K562 (cell line): Measurements from ENCODE around the gene RARG. TPM values are rescaled to one million over a fixed set of nuclear protein-coding genes. Genes with fewer than 3 reads are reported as not detected.

Experiments used
- ATAC-seq: fragments of 200-7000 bp; cut with Tn5 transposase; 3 replicates; pipeline ENCODE4 v1.9.1; 2020; ENCODE audit warnings: moderate library complexity
- BruUV-seq: library from RNA; stranded (reverse); fragments of 400-500 nt; replicated peaks from 2 replicates; lab custom pipeline; 2021; lab: Mats Ljungman, UMichigan
- CTCF ChIA-PET: fragments of 300-600 bp; formaldehyde crosslinking; extraction: SDS; loops from one replicate; lab custom pipeline; 2021; ENCODE audit warnings: low intra/inter-chr PET ratio; lab: Yijun Ruan, JAX
- POLR2A ChIA-PET: fragments of 300-600, 350-650 bp; sonication (Branson Sonifier 250); formaldehyde crosslinking; extraction: SDS; loops from one replicate; lab custom pipeline; 2021; ENCODE audit warnings: antibody characterized with exemption, inconsistent platforms; lab: Yijun Ruan, JAX
- DNase-seq, 4 experiments: peaks; one replicate each; pipeline versions ENCODE4 v3.0.0 to v3.0.0-alpha.2; 2011 to 2018; ENCODE audit warnings: low spot score in 3 of 4, mixed read lengths in 3 of 4; ENCODE audit errors: extremely low read depth in 1 of 4
- FAIRE-seq: peaks from 2 replicates; lab custom pipeline; 2011; peaks lifted over from hg19 to GRCh38; lab: Jason Lieb, UNC
- H2AFZ ChIP-seq: 2 replicates; pipeline ENCODE4 v1.6.0; 2011; ENCODE audit warnings: low read depth, low read length, control low read depth, inconsistent platforms
- H3K27ac ChIP-seq: fragments of 200-600 bp; 3 replicates; pipeline ENCODE4 v1.8.0; 2011; ENCODE audit warnings: low read depth, mild to moderate bottlenecking, control low read depth, inconsistent platforms, low read length, moderate library complexity, mixed read lengths; ENCODE audit errors: extremely low read depth
- H3K27me3 ChIP-seq, 2 experiments: fragments of 300-600 bp in 1 of 2; 2 replicates in 1 of 2; 3 replicates in 1 of 2; pipeline versions ENCODE4 v1.6.0 to v1.8.0; 2011; ENCODE audit warnings: inconsistent platforms in 2 of 2, low read length in 2 of 2, mild to moderate bottlenecking in 1 of 2, mixed read lengths in 1 of 2, moderate library complexity in 1 of 2; ENCODE audit not compliant: control insufficient read depth in 2 of 2, insufficient read depth in 2 of 2
- H3K36me3 ChIP-seq: fragments of 300-600 bp; 3 replicates; pipeline ENCODE4 v1.8.0; 2011; ENCODE audit warnings: mild to moderate bottlenecking, low read length, inconsistent platforms; ENCODE audit not compliant: control insufficient read depth, insufficient read depth
- H3K4me1 ChIP-seq, 2 experiments: fragments of 200-600 bp in 1 of 2; replicated peaks in 1 of 2; 2 replicates in 1 of 2; 3 replicates in 1 of 2; pipeline versions ENCODE4 v1.5.1 to v1.8.0; 2011; ENCODE audit warnings: inconsistent platforms in 2 of 2, low read length in 2 of 2, mild to moderate bottlenecking in 1 of 2, mixed read lengths in 1 of 2, moderate library complexity in 1 of 2; ENCODE audit not compliant: control insufficient read depth in 2 of 2, insufficient read depth in 2 of 2
- H3K4me2 ChIP-seq: 2 replicates; pipeline ENCODE4 v1.6.1; 2011; ENCODE audit warnings: low read length, control low read depth, inconsistent platforms, mixed read lengths; ENCODE audit not compliant: insufficient read depth
- H3K4me3 ChIP-seq: fragments of 200-600 bp; sonication (generic), shearing (Covaris generic); 2 replicates; pipeline ENCODE4 v1.5.1; 2016; ENCODE audit warnings: control low read depth, inconsistent platforms
- H3K79me2 ChIP-seq: fragments of 200-600 bp; 3 replicates; pipeline ENCODE4 v1.8.0; 2011; ENCODE audit warnings: low read length, inconsistent platforms; ENCODE audit not compliant: control insufficient read depth, insufficient read depth
- H3K9ac ChIP-seq, 2 experiments: 2 replicates each; pipeline versions ENCODE4 v1.6.0 to v1.6.1; 2011; ENCODE audit warnings: low read depth in 2 of 2, low read length in 2 of 2, control low read depth in 1 of 2, inconsistent platforms in 1 of 2, mild to moderate bottlenecking in 1 of 2, mixed read lengths in 1 of 2; ENCODE audit not compliant: insufficient read depth in 1 of 2
- H3K9me1 ChIP-seq: one replicate; pipeline ENCODE4 v1.6.0; 2011; ENCODE audit warnings: inconsistent platforms, mild to moderate bottlenecking, low read length, moderate library complexity; ENCODE audit not compliant: control insufficient read depth, insufficient read depth
- H3K9me3 ChIP-seq: replicated peaks from 2 replicates; pipeline ENCODE4 v1.5.1; 2011; ENCODE audit warnings: low read depth, low read length, inconsistent platforms; ENCODE audit not compliant: control insufficient read depth, insufficient read depth
- H4K20me1 ChIP-seq: replicated peaks from 2 replicates; pipeline ENCODE4 v1.6.1; 2011; ENCODE audit warnings: low read length, inconsistent platforms, mixed read lengths; ENCODE audit not compliant: control insufficient read depth, insufficient read depth
- ATF1 ChIP-seq, 2 experiments: fragments of 450-650 bp in 1 of 2; IDR thresholded peaks; 2 replicates each; pipeline ENCODE4 v1.6.1; 2016; ENCODE audit warnings: missing compliant biosample characterization in 1 of 2, missing genetic modification characterization in 1 of 2
- CCNT2 ChIP-seq: IDR thresholded peaks from 2 replicates; pipeline ENCODE4 v1.6.1; 2011; ENCODE audit warnings: borderline replicate concordance, low read depth, mild to moderate bottlenecking, moderate library complexity, mixed read lengths, low read length; ENCODE audit not compliant: insufficient read length; ENCODE audit errors: extremely low read depth
- CREB5 ChIP-seq: fragments of 250-450 bp; sonication (Bioruptor Pico); IDR thresholded peaks from 2 replicates; pipeline ENCODE4 v1.5.0; 2020; ENCODE audit warnings: mild to moderate bottlenecking
- FOXA3 ChIP-seq, 2 experiments: fragments of 450-650 bp in 1 of 2; sonication (generic) in 1 of 2; formaldehyde crosslinking; IDR thresholded peaks in 1 of 2; conservative IDR thresholded peaks in 1 of 2; 2 replicates each; pipeline versions ENCODE4 v1.4.0 to v1.8.0; 2020 to 2022; ENCODE audit warnings: mild to moderate bottlenecking in 2 of 2, missing genetic modification reagents in 1 of 2
- FOXJ3 ChIP-seq: sonication (generic); formaldehyde crosslinking; IDR thresholded peaks from 2 replicates; pipeline ENCODE4 v1.4.0; 2020; ENCODE audit warnings: mild to moderate bottlenecking, missing genetic modification reagents
- HDGF ChIP-seq: fragments of 450-650 bp; IDR thresholded peaks from 2 replicates; pipeline ENCODE4 v1.6.1; 2016
- HMGN3 ChIP-seq: IDR thresholded peaks from 2 replicates; pipeline ENCODE4 v1.6.1; 2011; ENCODE audit warnings: borderline replicate concordance, low read depth, mild to moderate bottlenecking, mixed read lengths, low read length; ENCODE audit not compliant: insufficient read length; ENCODE audit errors: extremely low read depth
- LEF1 ChIP-seq: fragments of 450-650 bp; IDR thresholded peaks from 2 replicates; pipeline ENCODE4 v1.6.1; 2016; ENCODE audit warnings: mild to moderate bottlenecking
- MAFF ChIP-seq: IDR thresholded peaks from 2 replicates; pipeline ENCODE4 v1.6.1; 2012; ENCODE audit warnings: low read length, improper control_type of control experiment
- MECOM ChIP-seq: fragments of 250-450 bp; sonication (Bioruptor Pico); IDR thresholded peaks from 2 replicates; pipeline ENCODE4 v1.8.0; 2022; ENCODE audit warnings: inconsistent platforms
- NFATC3 ChIP-seq: fragments of 450-650 bp; IDR thresholded peaks from 2 replicates; pipeline ENCODE4 v1.6.1; 2017; ENCODE audit warnings: mild to moderate bottlenecking
- SP1 ChIP-seq: sonication (generic); formaldehyde crosslinking; IDR thresholded peaks from 2 replicates; pipeline ENCODE4 v1.8.1; 2022; ENCODE audit warnings: mild to moderate bottlenecking, missing genetic modification reagents
- TBL1XR1 ChIP-seq, 2 experiments: IDR thresholded peaks; 2 replicates each; pipeline ENCODE4 v1.6.1; 2012; ENCODE audit warnings: improper control_type of control experiment in 2 of 2, low read length in 2 of 2, mild to moderate bottlenecking in 1 of 2
- TEAD2 ChIP-seq: fragments of 450-650 bp; IDR thresholded peaks from 2 replicates; pipeline ENCODE4 v1.6.1; 2016; ENCODE audit warnings: missing genetic modification characterization, control low read depth, missing compliant biosample characterization
- ZBTB34 ChIP-seq: fragments of 250-450 bp; sonication (Bioruptor Pico); IDR thresholded peaks from 2 replicates; pipeline ENCODE4 v1.8.0; 2021; ENCODE audit warnings: mild to moderate bottlenecking, moderate library complexity
- ZEB2 ChIP-seq: fragments of 450-650 bp; IDR thresholded peaks from 2 replicates; pipeline ENCODE4 v1.6.1; 2016
- ZNF175 ChIP-seq: fragments of 200-800 bp; sonication (Bioruptor generic); IDR thresholded peaks from 2 replicates; pipeline ENCODE4 v1.6.1; 2016; ENCODE audit warnings: low read depth, mild to moderate bottlenecking, missing genetic modification characterization, missing compliant biosample characterization
- ZNF274 ChIP-seq: IDR thresholded peaks from 2 replicates; pipeline ENCODE4 v1.6.1; 2011; ENCODE audit warnings: low read depth, mild to moderate bottlenecking, low read length, moderate library complexity, borderline replicate concordance
- ZNF395 ChIP-seq: fragments of 200-800 bp; sonication (Bioruptor generic); IDR thresholded peaks from 2 replicates; pipeline ENCODE4 v1.6.1; 2017; ENCODE audit warnings: missing genetic modification characterization, missing compliant biosample characterization
- WGBS: fragments of 100-300 bp; shearing (Covaris generic); methylation state at CpG from one replicate; pipeline ENCODE4 v1.1.6; 2016; ENCODE audit warnings: low coverage, mixed read lengths; ENCODE audit not compliant: insufficient coverage; ENCODE audit errors: missing lambda C conversion rate; 5-methylcytosine and 5-hydroxymethylcytosine counted together
- in situ Hi-C: fragments of 300-500 bp; cut with MboI; formaldehyde crosslinking; loops from 4 replicates; pipeline ENCODE4 v1.15.0; 2018; ENCODE audit warnings: inconsistent platforms, mixed read lengths
- intact Hi-C: fragments of 100-400 bp; cut with micrococcal nuclease; formaldehyde crosslinking; loops from 2 replicates; pipeline ENCODE4 v1.14.2; 2022
- polyA plus RNA-seq, 8 experiments: library from polyadenylated mRNA; depleted of rRNA in 4 of 8; stranded (reverse) in 5 of 8; unstranded in 3 of 8; fragments of >200 nt; fragmentation: Nextera tagmentation in 2 of 8; fragmentation: Illumina TruSeq in 1 of 8; extraction: Ambion mirVana in 2 of 8; extraction: Trizol in 1 of 8; gene quantifications; 2 replicates each; pipeline versions ENCODE4 v1.2.1 to v1.2.3, GENCODE V29; 2011 to 2014; ENCODE audit warnings: inconsistent platforms in 1 of 8, missing spikeins in 1 of 8
- total RNA-seq, 7 experiments: library from RNA; depleted of rRNA in 6 of 7; stranded (reverse); fragments of >200 nt in 6 of 7; fragmentation: Illumina TruSeq in 2 of 7; extraction: Trizol in 2 of 7; gene quantifications; 2 replicates each; pipeline versions ENCODE4 v1.2.1 to v1.2.3, GENCODE V29; 2011 to 2021; ENCODE audit warnings: low replicate concordance in 1 of 7

The RARG gene
- total and polyA plus RNA-seq, 9 of the 15 experiments (the other 6 are each of a cell fraction or from before 2014, with no cell fraction given), result 0.18 to 7.6 (median 3.8) TPM

- Histone ChIP-seq H3K9ac (peak overlapping the region; percentile 80 to 95), H3K79me2 (peaks cover 32% of the 10 kb centered on the region), H3K4me3 (peak overlapping the region; percentile 64), H3K9me1 (no peaks in the 10 kb centered on the region), H3K9me3 (no peaks in the 10 kb centered on the region), H3K4me1 (peaks cover 24 to 43% of the 10 kb centered on the region in 2 experiments; a peak in 4 of 5 replicates), H3K27ac (peak overlapping the region; percentile 79), H3K36me3 (peaks cover 33% of the 10 kb centered on the region; the same call in 2 of the 3 replicates), H3K4me2 (peak overlapping the region; percentile 95), H3K27me3 (no peaks in the 10 kb centered on the region), H4K20me1 (no peaks in the 10 kb centered on the region), H2AFZ (peak overlapping the region; percentile 98)
- BruUV-seq, result no TSS peak
- ATAC-seq (peak; percentile 77), FAIRE-seq (no peak), DNase-seq (peak; percentile 26 to 81 (median 33))
- intact Hi-C loops (no loop called here), in situ Hi-C loops (no loop called here)
- ChIA-PET POLR2A (interaction anchor here (0.6 to 3.8 kb wide), 22 partner anchors 9 to 1244 kb away, joined by 3 to 22 read pairs (median 4); partner anchors contain the start of genes CSAD and MYG1), CTCF (interaction anchor here (1.0 to 1.3 kb wide), 4 partner anchors 51 to 56 kb away, joined by 3 to 5 read pairs (median 4); no protein-coding TSS in a partner anchor)
- 5% methylated on average over 14 of the region's 18 CpGs for WGBS
- no peak for TF ChIP-seq ZNF395 (CRISPR knock-in tag)
- TF ChIP-seq CCNT2, result no peak
- no peak for TF ChIP-seq MECOM (CRISPR knock-in tag)
- TF ChIP-seq FOXJ3 (CRISPR knock-in tag), result no peak
- TF ChIP-seq ZBTB34 (CRISPR knock-in tag), result no peak
- no peak for TF ChIP-seq ZNF274
- TF ChIP-seq SP1 (CRISPR knock-in tag), result no peak
- TF ChIP-seq FOXA3 (CRISPR knock-in tag; conservative IDR thresholded peaks at IDR 0.05 in 1 of 2, IDR thresholded peaks at IDR 0.05 in 1 of 2), result no peak
- TF ChIP-seq ATF1 (CRISPR knock-in tag; IDR thresholded peaks at IDR 0.05), result no peak
- TF ChIP-seq ATF1 (tag; IDR thresholded peaks at IDR 0.05), result no peak
- no peak for TF ChIP-seq HDGF
- TF ChIP-seq TBL1XR1 (IDR thresholded peaks at IDR 0.05; ENCODE audit: low read length in 2 of 2), result no peak
- no peak for TF ChIP-seq HMGN3
- TF ChIP-seq MAFF, result peak; percentile 33
- TF ChIP-seq ZNF175 (CRISPR knock-in tag), result 0 out of 2 replicates have a peak, but pooled peaks have one; percentile 38
- TF ChIP-seq LEF1, result peak; percentile 33
- peak; percentile 33; the same call in 1 of the 2 replicates for TF ChIP-seq NFATC3
- TF ChIP-seq TEAD2 (tag), result no peak
- TF ChIP-seq ZEB2, result no peak
- TF ChIP-seq CREB5 (CRISPR knock-in tag), result no peak
Observed at GRCh38 chr12:53267306-53267998, 35.4 kb upstream of the RARG start.
